CD4-positive, alpha-beta T cell (primary cell): ENCODE data around the gene RBM5. TPM values are rescaled to one million over a fixed set of nuclear protein-coding genes. Genes with fewer than 3 reads are reported as not detected.

Source experiments
- ATAC-seq: fragments of 200-7000 bp; cut with Tn5 transposase; one replicate; pipeline ENCODE4 v1.10.0; 2022; ENCODE audit warnings: mild to moderate bottlenecking; ENCODE audit not compliant: poor library complexity
- CTCF ChIA-PET: fragments of 350-600 bp; sonication (Branson Sonifier 250); formaldehyde crosslinking; loops from one replicate; lab custom pipeline; 2021; ENCODE audit warnings: antibody characterized with exemption, inconsistent platforms; lab: Charles Lee
- POLR2A ChIA-PET: fragments of 350-600 bp; sonication (Branson Sonifier 250); formaldehyde crosslinking; loops from one replicate; lab custom pipeline; 2021; ENCODE audit warnings: antibody characterized with exemption, inconsistent platforms; lab: Charles Lee
- DNase-seq, 14 experiments: peaks; one replicate each; pipeline ENCODE4 v3.0.0-alpha.2; 2013 to 2020; ENCODE audit warnings: mixed read lengths in 2 of 14
- H3K27ac ChIP-seq, 2 donors: one replicate each; pipeline versions ENCODE4 v1.5.1 to v1.7.0; 2013; ENCODE audit warnings: low read length in 2 of 2, low read depth in 1 of 2, mild to moderate bottlenecking in 1 of 2
- H3K27me3 ChIP-seq, 2 experiments: 1 replicate in 1 of 2; 2 replicates in 1 of 2; pipeline versions ENCODE4 v1.6.1 to v1.7.0; 2013; ENCODE audit warnings: low read length in 2 of 2, control low read depth in 1 of 2, mild to moderate bottlenecking in 1 of 2, moderate library complexity in 1 of 2; ENCODE audit not compliant: insufficient read depth in 2 of 2, control insufficient read depth in 1 of 2
- H3K36me3 ChIP-seq: one replicate; pipeline ENCODE4 v1.6.1; 2013; ENCODE audit warnings: low read length, control low read depth; ENCODE audit not compliant: insufficient read depth
- H3K4me1 ChIP-seq: one replicate; pipeline ENCODE4 v1.6.1; 2013; ENCODE audit warnings: low read length, control low read depth; ENCODE audit not compliant: insufficient read depth
- H3K4me3 ChIP-seq: one replicate; pipeline ENCODE4 v1.5.1; 2013; ENCODE audit warnings: mild to moderate bottlenecking, low read length, moderate library complexity
- H3K9me3 ChIP-seq, 2 experiments: 1 replicate in 1 of 2; 2 replicates in 1 of 2; pipeline versions ENCODE4 v1.6.1 to v1.7.0; 2013; ENCODE audit warnings: low read length in 2 of 2, mild to moderate bottlenecking in 2 of 2, control low read depth in 1 of 2, moderate library complexity in 1 of 2; ENCODE audit not compliant: control insufficient read depth in 1 of 2, insufficient read depth in 1 of 2
- H3K27ac Mint-ChIP-seq: one replicate; pipeline ENCODE4 v1.8.0; 2020; ENCODE audit warnings: mixed read lengths
- H3K27me3 Mint-ChIP-seq: one replicate; pipeline ENCODE4 v1.8.0; 2021; ENCODE audit warnings: mixed read lengths
- H3K36me3 Mint-ChIP-seq: one replicate; pipeline ENCODE4 v1.8.0; 2021; ENCODE audit warnings: low read depth, mixed read lengths
- H3K4me1 Mint-ChIP-seq: one replicate; pipeline ENCODE4 v1.8.0; 2021; ENCODE audit warnings: low read depth, mixed read lengths
- H3K4me3 Mint-ChIP-seq: one replicate; pipeline ENCODE4 v1.8.0; 2020; ENCODE audit warnings: mild to moderate bottlenecking, mixed read lengths
- H3K9me3 Mint-ChIP-seq: one replicate; pipeline ENCODE4 v1.8.0; 2020; ENCODE audit warnings: mixed read lengths
- CTCF ChIP-seq: fragments of 200-600 bp; IDR thresholded peaks from one replicate; pipeline ENCODE4 v1.8.0; 2022; ENCODE audit warnings: antibody characterized with exemption, mild to moderate bottlenecking
- intact Hi-C, 2 experiments: fragments of 100-400 bp; cut with DNase I in 1 of 2; cut with micrococcal nuclease in 1 of 2; formaldehyde crosslinking; loops; one replicate each; pipeline versions ENCODE4 v1.15.1 to v1.9.0; 2023 to 2025; cut with DNase I, micrococcal nuclease
- polyA plus RNA-seq, 2 donors: library from polyadenylated mRNA; unstranded; fragments of 120-200 nt; gene quantifications; one replicate each; pipeline ENCODE4 v1.2.1, GENCODE V29; 2013
- total RNA-seq, 174 experiments: library from RNA in 2 of 174; stranded (reverse) in 2 of 174; gene quantifications; one replicate each; pipeline ENCODE4 v1.2.3 and lab custom pipeline; 2021 to 2026

The RBM5 gene
- total RNA-seq (100 to 1,000 TPM; 324 to 330 TPM), total RNA-seq (lab: John Stamatoyannopoulos, UW) (78.6 to 400 (median 232) reads per million in 172 experiments)
- polyA plus RNA-seq (2013, experiment 1 of 2), result 186 TPM
- 222 TPM for polyA plus RNA-seq (2013, experiment 2 of 2)

- H3K9me3 ChIP-seq, result no peaks in the 10 kb centered on the region
- H3K4me1 Mint-ChIP-seq, result peaks cover 37% of the 10 kb centered on the region
- H3K36me3 ChIP-seq, result peaks cover 37% of the 10 kb centered on the region
- H3K4me3 ChIP-seq, result peak within 1 kb of the TSS; percentile 73
- no peaks in the 10 kb centered on the region for H3K27me3 Mint-ChIP-seq
- peak within 1 kb of the TSS; percentile 88 to 92 for H3K27ac ChIP-seq
- ChIA-PET CTCF (no interaction called here), POLR2A (interaction anchor here (0.8 to 1.9 kb wide), 12 partner anchors 12 to 996 kb away, joined by 3 to 10 read pairs (median 3); partner anchors contain the start of genes HYAL3, IFRD2, INKA1 and IP6K1)
- H3K9me3 Mint-ChIP-seq, result no peaks in the 10 kb centered on the region
- peaks cover 25% of the 10 kb centered on the region for H3K4me1 ChIP-seq
- TF ChIP-seq CTCF, result no peak
- H3K4me3 Mint-ChIP-seq, result peak within 1 kb of the TSS; percentile 97
- peaks cover 53% of the 10 kb centered on the region for H3K36me3 Mint-ChIP-seq
- intact Hi-C loops, result loop anchor here (1.0 to 10.0 kb wide), 3 partner anchors 149 to 287 kb away; partner anchors contain the start of genes INKA1 (in 1 of the 2) and RBM6 (in 1 of the 2)
- DNase-seq, result peak; percentile 83 to 95 (median 89)
- peak; percentile 99 for ATAC-seq
- no peaks in the 10 kb centered on the region for H3K27me3 ChIP-seq
- peak within 1 kb of the TSS; percentile 99 for H3K27ac Mint-ChIP-seq
Measured at GRCh38 chr3:50088725-50089608, at the start of gene RBM5. RBM5 (plus strand) TSS chr3:50088919; CDS start chr3:50090435, 1,516 bp downstream.

- Mint-ChIP-seq H3K27me3 (no peaks in the 10 kb centered on the region), H3K36me3 (peaks cover 68% of the 10 kb centered on the region), H3K27ac (peak overlapping the region; percentile 30), H3K9me3 (no peaks in the 10 kb centered on the region), H3K4me1 (peaks cover 17% of the 10 kb centered on the region), H3K4me3 (no peak overlapping the region)
- Histone ChIP-seq H3K36me3 (peaks cover 23% of the 10 kb centered on the region), H3K27ac (no peak overlapping the region), H3K27me3 (no peaks in the 10 kb centered on the region), H3K4me3 (no peak overlapping the region), H3K4me1 (peaks cover 4% of the 10 kb centered on the region), H3K9me3 (no peaks in the 10 kb centered on the region)
- ATAC-seq (no peak), DNase-seq (no peak)
- no peak for TF ChIP-seq CTCF
- CTCF ChIA-PET, result no interaction called here
- POLR2A ChIA-PET, result no interaction called here
- intact Hi-C loops, result no loop called here
Measured at GRCh38 chr3:50044976-50045375, 43.7 kb upstream of the RBM5 start.

- CTCF ChIA-PET, result no interaction called here
- Mint-ChIP-seq H3K4me1 (peaks cover 4% of the 10 kb centered on the region), H3K36me3 (peaks cover 71% of the 10 kb centered on the region), H3K4me3 (no peak overlapping the region), H3K27me3 (no peaks in the 10 kb centered on the region), H3K9me3 (no peaks in the 10 kb centered on the region), H3K27ac (no peak overlapping the region)
- H3K4me3 ChIP-seq, result no peak overlapping the region
- DNase-seq, result no peak
- H3K9me3 ChIP-seq, result no peaks in the 10 kb centered on the region
- ATAC-seq, result no peak
- intact Hi-C loops, result no loop called here
- no peak overlapping the region for H3K27ac ChIP-seq
- POLR2A ChIA-PET, result no interaction called here
- H3K4me1 ChIP-seq, result no peaks in the 10 kb centered on the region
- H3K27me3 ChIP-seq, result no peaks in the 10 kb centered on the region
- H3K36me3 ChIP-seq, result peaks cover 33% of the 10 kb centered on the region
- TF ChIP-seq CTCF, result no peak
Measured at GRCh38 chr3:50047426-50047825, 41.3 kb upstream of the RBM5 start.
